CD8-positive, alpha-beta memory T cell (primary cell): ENCODE data around the gene FNBP1. TPM values are rescaled to one million over a fixed set of nuclear protein-coding genes. Genes with fewer than 3 reads are reported as not detected.

Source experiments
- CTCF ChIA-PET: fragments of 350-600 bp; sonication (Branson Sonifier 250); formaldehyde crosslinking; loops from one replicate; lab custom pipeline; 2021; ENCODE audit warnings: antibody characterized with exemption; lab: Charles Lee
- POLR2A ChIA-PET: fragments of 350-600 bp; sonication (Branson Sonifier 250); formaldehyde crosslinking; loops from one replicate; lab custom pipeline; 2021; ENCODE audit warnings: antibody characterized with exemption; lab: Charles Lee
- DNase-seq, 5 donors: peaks; one replicate each; pipeline versions ENCODE4 v3.0.0 to v3.0.0-alpha.2; 2020 to 2022; ENCODE audit warnings: mixed read lengths in 1 of 5
- H3K27ac ChIP-seq: one replicate; pipeline ENCODE4 v1.7.0; 2013; ENCODE audit warnings: low read depth, mild to moderate bottlenecking, low read length, moderate library complexity
- H3K27me3 ChIP-seq: 2 replicates; pipeline ENCODE4 v1.7.0; 2013; ENCODE audit warnings: low read length, mild to moderate bottlenecking; ENCODE audit not compliant: insufficient read depth, poor library complexity, severe bottlenecking
- H3K36me3 ChIP-seq: 2 replicates; pipeline ENCODE4 v1.7.0; 2013; ENCODE audit warnings: mild to moderate bottlenecking, low read length, moderate library complexity; ENCODE audit not compliant: insufficient read depth
- H3K4me1 ChIP-seq: 2 replicates; pipeline ENCODE4 v1.7.0; 2013; ENCODE audit warnings: mild to moderate bottlenecking, low read length, moderate library complexity; ENCODE audit not compliant: insufficient read depth
- H3K4me3 ChIP-seq: 2 replicates; pipeline ENCODE4 v1.7.0; 2013; ENCODE audit warnings: mild to moderate bottlenecking, low read length
- H3K9me3 ChIP-seq: 2 replicates; pipeline ENCODE4 v1.7.0; 2013; ENCODE audit warnings: mild to moderate bottlenecking, low read length
- H3K27ac Mint-ChIP-seq, 8 donors: one replicate each; pipeline ENCODE4 v1.8.0; 2020 to 2021; ENCODE audit warnings: mixed read lengths in 8 of 8, mild to moderate bottlenecking in 6 of 8, inconsistent platforms in 3 of 8, moderate library complexity in 3 of 8
- H3K27me3 Mint-ChIP-seq, 2 donors: one replicate each; pipeline ENCODE4 v1.8.0; 2020 to 2021; ENCODE audit warnings: mixed read lengths in 2 of 2, mild to moderate bottlenecking in 1 of 2, moderate library complexity in 1 of 2
- H3K36me3 Mint-ChIP-seq, 3 donors: one replicate each; pipeline ENCODE4 v1.8.0; 2020 to 2021; ENCODE audit warnings: mixed read lengths in 3 of 3, inconsistent platforms in 1 of 3, mild to moderate bottlenecking in 1 of 3
- H3K4me1 Mint-ChIP-seq, 3 donors: one replicate each; pipeline ENCODE4 v1.8.0; 2020 to 2021; ENCODE audit warnings: mixed read lengths in 3 of 3, inconsistent platforms in 1 of 3, mild to moderate bottlenecking in 1 of 3
- H3K4me3 Mint-ChIP-seq, 7 donors: one replicate each; pipeline ENCODE4 v1.8.0; 2020 to 2021; ENCODE audit warnings: mixed read lengths in 7 of 7, mild to moderate bottlenecking in 6 of 7, moderate library complexity in 4 of 7, inconsistent platforms in 2 of 7
- H3K9me3 Mint-ChIP-seq, 5 donors: one replicate each; pipeline ENCODE4 v1.8.0; 2020 to 2022; ENCODE audit warnings: mixed read lengths in 5 of 5, mild to moderate bottlenecking in 3 of 5, moderate library complexity in 2 of 5, inconsistent platforms in 1 of 5
- polyA plus RNA-seq: library from polyadenylated mRNA; unstranded; fragments of 300-500 nt; fragmentation: Illumina TruSeq; gene quantifications from one replicate; pipeline ENCODE4 v1.2.3, GENCODE V29; 2021
- total RNA-seq, 2 experiments: library from RNA; stranded (reverse); gene quantifications; one replicate each; pipeline ENCODE4 v1.2.3, GENCODE V29; 2021

FNBP1 gene
- total and polyA plus RNA-seq, 3 experiments from 2014 or later: 176 to 230 (median 226) TPM

- Mint-ChIP-seq H3K9me3 (no peaks in the 10 kb centered on the region), H3K27me3 (peaks cover 0 to 2% of the 10 kb centered on the region in 2 donors), H3K27ac (peak overlapping the region in 7 of 8 donors; percentile 29 to 86 (median 73)), H3K4me3 (no peak overlapping the region), H3K36me3 (peaks cover 0 to 56% (median 2%) of the 10 kb centered on the region in 3 donors), H3K4me1 (peaks cover 24 to 44% (median 29%) of the 10 kb centered on the region in 3 donors)
- ChIA-PET POLR2A (no interaction called here), CTCF (no interaction called here)
- no peaks in the 10 kb centered on the region for H3K9me3 ChIP-seq
- H3K27me3 ChIP-seq: no peaks in the 10 kb centered on the region
- no peak overlapping the region for H3K4me3 ChIP-seq
- peaks cover 63% of the 10 kb centered on the region for H3K36me3 ChIP-seq
- no peak for DNase-seq
- no peak overlapping the region for H3K27ac ChIP-seq
- peaks cover 14% of the 10 kb centered on the region for H3K4me1 ChIP-seq
These were observed 164.7 kb downstream of the FNBP1 start for GRCh38 chr9:129878291-129878690.

GRCh38 chr9:129876815-129877214 is 166.2 kb downstream of the FNBP1 start:
- H3K4me1 ChIP-seq: peaks cover 22% of the 10 kb centered on the region
- Mint-ChIP-seq H3K9me3 (no peaks in the 10 kb centered on the region), H3K36me3 (peaks cover 0 to 58% (median 5%) of the 10 kb centered on the region in 3 donors), H3K4me3 (peak overlapping the region; percentile 19 to 83 (median 61)), H3K4me1 (peaks cover 26 to 48% (median 35%) of the 10 kb centered on the region in 3 donors), H3K27ac (peak overlapping the region; percentile 81 to 94 (median 89)), H3K27me3 (peaks cover 0 to 2% of the 10 kb centered on the region in 2 donors)
- H3K4me3 ChIP-seq: no peak overlapping the region
- no peaks in the 10 kb centered on the region for H3K9me3 ChIP-seq
- CTCF ChIA-PET: interaction anchor here (1.0 kb wide), 1 partner anchor 16 kb away, joined by 3 read pairs; no protein-coding TSS in a partner anchor
- no peak for DNase-seq
- peaks cover 59% of the 10 kb centered on the region for H3K36me3 ChIP-seq
- POLR2A ChIA-PET: interaction anchor here (0.8 kb wide), 1 partner anchor 24 kb away, joined by 3 read pairs; no protein-coding TSS in a partner anchor
- H3K27ac ChIP-seq: no peak overlapping the region
- H3K27me3 ChIP-seq: no peaks in the 10 kb centered on the region

DNA sequence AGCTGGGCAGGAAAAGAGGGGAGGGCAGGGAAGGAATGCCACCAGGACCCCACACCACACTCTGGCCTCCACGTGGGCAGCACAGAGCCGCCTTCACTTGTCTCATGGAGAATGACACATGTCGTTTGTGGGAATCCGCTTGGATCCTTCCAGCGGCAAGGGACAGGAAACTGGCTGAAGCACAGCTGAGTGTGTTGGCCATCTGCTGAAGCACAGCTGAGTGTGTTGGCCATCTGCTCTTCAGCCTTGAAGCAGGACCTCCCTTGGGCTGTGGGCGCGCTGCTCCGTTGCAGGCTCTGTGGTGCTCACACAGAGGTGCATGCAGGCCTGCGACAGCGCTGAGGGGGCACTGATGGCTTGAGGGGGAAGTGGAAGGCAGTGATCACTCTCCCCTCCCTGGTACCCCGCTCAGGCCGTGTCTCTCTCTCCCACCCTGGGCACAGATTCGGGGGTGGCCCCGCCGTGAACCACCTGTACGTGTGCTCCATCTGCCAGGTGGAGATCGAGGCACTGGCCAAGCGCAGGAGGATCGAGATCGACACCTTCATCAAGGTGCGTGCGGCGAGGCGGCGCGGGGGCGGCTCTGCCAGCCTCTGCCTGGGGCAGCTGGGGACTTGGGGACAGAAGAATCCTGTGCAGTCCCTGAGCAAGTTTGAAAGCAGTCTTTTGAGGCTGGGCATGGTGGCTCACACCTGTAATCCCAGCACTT is 167.1 kb downstream of the FNBP1 start:
- ChIA-PET CTCF (interaction anchor here (0.6 to 1.0 kb wide), 2 partner anchors 15 to 76 kb away, joined by 3 read pairs; no protein-coding TSS in a partner anchor), POLR2A (interaction anchor here (0.6 kb wide), 1 partner anchor 356 kb away, joined by 3 read pairs; no protein-coding TSS in a partner anchor)
- no peak overlapping the region for H3K27ac ChIP-seq
- H3K36me3 ChIP-seq: peaks cover 53% of the 10 kb centered on the region
- H3K4me1 Mint-ChIP-seq: peaks cover 29 to 56% (median 44%) of the 10 kb centered on the region in 3 donors
- peak overlapping the region in 6 of 8 donors; percentile 34 to 94 (median 88) for H3K27ac Mint-ChIP-seq
- peaks cover 0 to 61% (median 7%) of the 10 kb centered on the region in 3 donors for H3K36me3 Mint-ChIP-seq
- H3K27me3 ChIP-seq: no peaks in the 10 kb centered on the region
- no peak overlapping the region for H3K4me3 ChIP-seq
- no peak overlapping the region for H3K4me3 Mint-ChIP-seq
- DNase-seq: no peak
- H3K9me3 ChIP-seq: no peaks in the 10 kb centered on the region
- no peaks in the 10 kb centered on the region for H3K9me3 Mint-ChIP-seq
- H3K27me3 Mint-ChIP-seq: peaks cover 0 to 2% of the 10 kb centered on the region in 2 donors
- H3K4me1 ChIP-seq: peaks cover 29% of the 10 kb centered on the region

- H3K9me3 ChIP-seq: no peaks in the 10 kb centered on the region
- no peak overlapping the region for H3K27ac ChIP-seq
- Mint-ChIP-seq H3K9me3 (no peaks in the 10 kb centered on the region), H3K4me1 (peaks cover 35 to 63% (median 48%) of the 10 kb centered on the region in 3 donors), H3K4me3 (no peak overlapping the region), H3K27ac (no peak overlapping the region), H3K36me3 (peaks cover 0 to 64% (median 10%) of the 10 kb centered on the region in 3 donors), H3K27me3 (peaks cover 0 to 2% of the 10 kb centered on the region in 2 donors)
- no peaks in the 10 kb centered on the region for H3K27me3 ChIP-seq
- peaks cover 47% of the 10 kb centered on the region for H3K36me3 ChIP-seq
- no peak for DNase-seq
- H3K4me1 ChIP-seq: peaks cover 36% of the 10 kb centered on the region
- ChIA-PET CTCF (interaction anchor here (0.6 kb wide), 1 partner anchor 75 kb away, joined by 3 read pairs; no protein-coding TSS in a partner anchor), POLR2A (interaction anchor here (0.6 kb wide), 1 partner anchor 357 kb away, joined by 3 read pairs; no protein-coding TSS in a partner anchor)
- H3K4me3 ChIP-seq: no peak overlapping the region
These were observed 167.8 kb downstream of the FNBP1 start for GRCh38 chr9:129875181-129875611.

GRCh38 chr9:129874261-129875101 is 168.5 kb downstream of the FNBP1 start:
- CTCF ChIA-PET: interaction anchor here (1.0 to 1.4 kb wide), 2 partner anchors 8 to 15 kb away, joined by 3 to 4 read pairs; no protein-coding TSS in a partner anchor
- peaks cover 43% of the 10 kb centered on the region for H3K4me1 ChIP-seq
- POLR2A ChIA-PET: no interaction called here
- H3K27me3 ChIP-seq: no peaks in the 10 kb centered on the region
- peaks cover 40% of the 10 kb centered on the region for H3K36me3 ChIP-seq
- Mint-ChIP-seq H3K4me1 (peaks cover 40 to 70% (median 54%) of the 10 kb centered on the region in 3 donors), H3K27ac (peak overlapping the region in 5 of 8 donors; percentile 21 to 88 (median 56)), H3K9me3 (no peaks in the 10 kb centered on the region), H3K27me3 (peaks cover 0 to 2% of the 10 kb centered on the region in 2 donors), H3K4me3 (no peak overlapping the region), H3K36me3 (peaks cover 0 to 66% (median 10%) of the 10 kb centered on the region in 3 donors)
- H3K27ac ChIP-seq: no peak overlapping the region
- H3K4me3 ChIP-seq: no peak overlapping the region
- DNase-seq: no peak
- no peaks in the 10 kb centered on the region for H3K9me3 ChIP-seq

- ChIA-PET CTCF (interaction anchor here (1.0 to 1.4 kb wide), 2 partner anchors 9 to 15 kb away, joined by 3 to 4 read pairs; no protein-coding TSS in a partner anchor), POLR2A (no interaction called here)
- Mint-ChIP-seq H3K4me1 (peaks cover 47 to 78% (median 61%) of the 10 kb centered on the region in 3 donors), H3K9me3 (no peaks in the 10 kb centered on the region), H3K4me3 (peak overlapping the region in 2 of 7 donors; percentile 15 to 18), H3K27ac (peak overlapping the region in 7 of 8 donors; percentile 21 to 98 (median 79)), H3K36me3 (peaks cover 0 to 68% (median 10%) of the 10 kb centered on the region in 3 donors), H3K27me3 (peaks cover 0 to 2% of the 10 kb centered on the region in 2 donors)
- no peak overlapping the region for H3K27ac ChIP-seq
- peaks cover 50% of the 10 kb centered on the region for H3K4me1 ChIP-seq
- no peak for DNase-seq
- no peak overlapping the region for H3K4me3 ChIP-seq
- peaks cover 40% of the 10 kb centered on the region for H3K36me3 ChIP-seq
- H3K27me3 ChIP-seq: no peaks in the 10 kb centered on the region
- no peaks in the 10 kb centered on the region for H3K9me3 ChIP-seq
These were observed 169.3 kb downstream of the FNBP1 start for GRCh38 chr9:129873563-129874190.

GRCh38 chr9:129871046-129871445 is 171.9 kb downstream of the FNBP1 start:
- Histone ChIP-seq H3K9me3 (no peaks in the 10 kb centered on the region), H3K36me3 (peaks cover 28% of the 10 kb centered on the region), H3K4me3 (no peak overlapping the region), H3K27me3 (no peaks in the 10 kb centered on the region), H3K27ac (no peak overlapping the region), H3K4me1 (peaks cover 63% of the 10 kb centered on the region)
- H3K27me3 Mint-ChIP-seq: no peaks in the 10 kb centered on the region
- ChIA-PET POLR2A (no interaction called here), CTCF (interaction anchor here (1.0 kb wide), 1 partner anchor 12 kb away, joined by 3 read pairs; no protein-coding TSS in a partner anchor)
- DNase-seq: peak in 1 of 5 donors; percentile 16
- peaks cover 55 to 85% (median 70%) of the 10 kb centered on the region in 3 donors for H3K4me1 Mint-ChIP-seq
- H3K27ac Mint-ChIP-seq: peak overlapping the region; percentile 86 to 99 (median 96)
- peaks cover 0 to 62% (median 10%) of the 10 kb centered on the region in 3 donors for H3K36me3 Mint-ChIP-seq
- H3K9me3 Mint-ChIP-seq: no peaks in the 10 kb centered on the region
- H3K4me3 Mint-ChIP-seq: peak overlapping the region in 5 of 7 donors; percentile 32 to 61 (median 52)
